CD4-positive, alpha-beta memory T cell (primary cell): ENCODE measurements around the gene SFMBT2. TPM values are rescaled to one million over a fixed set of nuclear protein-coding genes. Genes with fewer than 3 reads are reported as not detected.

Experiments
- CTCF ChIA-PET: fragments of 350-600 bp; sonication (Branson Sonifier 250); formaldehyde crosslinking; loops from one replicate; lab custom pipeline; 2021; ENCODE audit warnings: inconsistent platforms; ENCODE audit not compliant: partially characterized antibody; lab: Charles Lee
- POLR2A ChIA-PET: fragments of 350-600 bp; sonication (Branson Sonifier 250); formaldehyde crosslinking; loops from one replicate; lab custom pipeline; 2021; ENCODE audit not compliant: partially characterized antibody; lab: Charles Lee
- DNase-seq, 5 donors: peaks; one replicate each; pipeline versions ENCODE4 v3.0.0 to v3.0.0-alpha.2; 2020 to 2022; ENCODE audit warnings: mixed read lengths in 1 of 5
- H3K27ac ChIP-seq: one replicate; pipeline ENCODE4 v1.7.0; 2013; ENCODE audit warnings: low read depth, low read length
- H3K27me3 ChIP-seq: 2 replicates; pipeline ENCODE4 v1.7.0; 2013; ENCODE audit warnings: mild to moderate bottlenecking, low read length, moderate library complexity; ENCODE audit not compliant: insufficient read depth
- H3K36me3 ChIP-seq: 2 replicates; pipeline ENCODE4 v1.7.0; 2013; ENCODE audit warnings: mild to moderate bottlenecking, low read length, moderate library complexity; ENCODE audit not compliant: insufficient read depth
- H3K4me1 ChIP-seq: 2 replicates; pipeline ENCODE4 v1.7.0; 2013; ENCODE audit warnings: mild to moderate bottlenecking, low read length, moderate library complexity; ENCODE audit not compliant: insufficient read depth
- H3K4me3 ChIP-seq, 2 donors: one replicate each; pipeline ENCODE4 v1.7.0; 2013; ENCODE audit warnings: low read length in 2 of 2, mild to moderate bottlenecking in 1 of 2
- H3K9me3 ChIP-seq, 2 donors: one replicate each; pipeline ENCODE4 v1.7.0; 2013; ENCODE audit warnings: low read length in 2 of 2, control low read depth in 1 of 2; ENCODE audit not compliant: control insufficient read depth in 1 of 2
- H3K27ac Mint-ChIP-seq, 7 donors: one replicate each; pipeline ENCODE4 v1.8.0; 2020 to 2021; ENCODE audit warnings: mixed read lengths in 7 of 7, mild to moderate bottlenecking in 6 of 7, inconsistent platforms in 3 of 7, moderate library complexity in 3 of 7
- H3K27me3 Mint-ChIP-seq, 2 donors: one replicate each; pipeline ENCODE4 v1.8.0; 2020 to 2021; ENCODE audit warnings: mixed read lengths in 2 of 2
- H3K36me3 Mint-ChIP-seq, 2 donors: one replicate each; pipeline ENCODE4 v1.8.0; 2020 to 2021; ENCODE audit warnings: mixed read lengths in 2 of 2, inconsistent platforms in 1 of 2, mild to moderate bottlenecking in 1 of 2
- H3K4me1 Mint-ChIP-seq, 4 donors: one replicate each; pipeline ENCODE4 v1.8.0; 2020 to 2021; ENCODE audit warnings: mixed read lengths in 4 of 4, mild to moderate bottlenecking in 1 of 4
- H3K4me3 Mint-ChIP-seq, 8 donors: one replicate each; pipeline ENCODE4 v1.8.0; 2020 to 2021; ENCODE audit warnings: mixed read lengths in 8 of 8, mild to moderate bottlenecking in 7 of 8, moderate library complexity in 6 of 8, inconsistent platforms in 3 of 8
- H3K9me3 Mint-ChIP-seq, 8 donors: one replicate each; pipeline ENCODE4 v1.8.0; 2020 to 2021; ENCODE audit warnings: mixed read lengths in 8 of 8, mild to moderate bottlenecking in 5 of 8, inconsistent platforms in 3 of 8, moderate library complexity in 1 of 8
- intact Hi-C: fragments of 100-400 bp; cut with micrococcal nuclease; formaldehyde crosslinking; loops from one replicate; pipeline ENCODE4 v1.15.1; 2023
- polyA plus RNA-seq, 2 donors: library from polyadenylated mRNA; unstranded; fragments of 300-500 nt; fragmentation: Illumina TruSeq; gene quantifications; one replicate each; pipeline ENCODE4 v1.2.3, GENCODE V29; 2021
- total RNA-seq, 2 experiments: library from RNA; stranded (reverse); gene quantifications; one replicate each; pipeline ENCODE4 v1.2.3, GENCODE V29; 2021

SFMBT2 gene
- total and polyA plus RNA-seq, 4 experiments from 2014 or later: 1.7 to 22.3 (median 11.7) TPM

DNA sequence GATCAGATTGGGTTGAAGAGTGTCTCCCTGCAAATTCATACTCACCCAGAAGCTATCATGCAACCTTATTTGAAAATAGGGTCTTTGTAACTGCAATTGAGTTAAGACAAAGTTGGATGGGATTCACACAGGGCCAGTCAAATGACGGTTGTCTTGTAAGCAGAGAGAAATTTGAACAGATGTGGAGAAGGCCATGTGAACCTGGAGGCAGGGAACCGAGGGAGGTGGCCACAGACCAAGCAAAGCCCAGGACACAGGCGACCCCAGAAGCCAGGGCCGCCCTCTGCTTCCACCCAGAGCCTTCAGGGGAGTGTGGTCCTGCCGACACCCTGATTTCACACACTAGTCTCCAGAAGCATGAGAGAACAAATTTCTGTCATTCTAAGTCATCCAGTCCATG, 140.8 kb downstream of the SFMBT2 start:
- no peak overlapping the region for H3K27ac ChIP-seq
- peak overlapping the region in 5 of 8 donors; percentile 6 to 79 (median 71) for H3K4me3 Mint-ChIP-seq
- CTCF ChIA-PET: interaction anchor here (0.9 to 1.2 kb wide), 2 partner anchors 350 kb away, joined by 3 read pairs; no protein-coding TSS in a partner anchor

DNA sequence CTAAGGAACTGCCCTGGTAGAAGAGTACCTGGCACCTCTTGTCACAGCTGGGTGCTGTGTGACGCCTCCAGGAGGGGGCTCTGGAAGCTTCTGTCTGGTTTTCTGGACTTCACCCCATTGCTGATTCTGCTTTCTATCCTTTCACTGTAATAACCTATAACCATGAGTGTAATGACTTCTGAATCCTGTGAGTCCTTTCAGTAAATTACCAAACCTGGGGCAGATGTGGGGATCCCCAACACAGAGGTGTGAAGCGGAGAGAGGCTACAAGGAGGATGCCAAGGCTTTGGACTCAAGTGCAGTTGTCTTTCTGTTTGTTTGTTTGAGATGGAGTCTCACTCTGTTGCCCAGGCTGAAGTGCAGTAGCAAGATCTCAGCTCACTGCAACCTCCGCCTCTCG, 143.7 kb downstream of the SFMBT2 start:
- POLR2A ChIA-PET: no interaction called here

More for the DNA sequence above, 140.8 kb downstream of the SFMBT2 start:
- Mint-ChIP-seq H3K36me3 (peaks cover 14 to 17% of the 10 kb centered on the region in 2 donors), H3K4me1 (peaks cover 27 to 51% (median 40%) of the 10 kb centered on the region in 4 donors), H3K27ac (peak overlapping the region; percentile 65 to 95 (median 85)), H3K9me3 (peaks cover 0 to 10% (median 6%) of the 10 kb centered on the region in 8 donors), H3K27me3 (no peaks in the 10 kb centered on the region)
- no peak for DNase-seq
- H3K36me3 ChIP-seq: no peaks in the 10 kb centered on the region
- peaks cover 34% of the 10 kb centered on the region for H3K4me1 ChIP-seq
- no peaks in the 10 kb centered on the region for H3K9me3 ChIP-seq
- POLR2A ChIA-PET: interaction anchor here (0.6 to 2.3 kb wide), 4 partner anchors 12 to 274 kb away, joined by 3 to 11 read pairs (median 6); partner anchors contain the start of gene SFMBT2
- no peak overlapping the region for H3K4me3 ChIP-seq
- intact Hi-C loops: loop anchor here (10.0 kb wide), 1 partner anchor 415 kb away; no protein-coding TSS in a partner anchor
- no peaks in the 10 kb centered on the region for H3K27me3 ChIP-seq

DNA sequence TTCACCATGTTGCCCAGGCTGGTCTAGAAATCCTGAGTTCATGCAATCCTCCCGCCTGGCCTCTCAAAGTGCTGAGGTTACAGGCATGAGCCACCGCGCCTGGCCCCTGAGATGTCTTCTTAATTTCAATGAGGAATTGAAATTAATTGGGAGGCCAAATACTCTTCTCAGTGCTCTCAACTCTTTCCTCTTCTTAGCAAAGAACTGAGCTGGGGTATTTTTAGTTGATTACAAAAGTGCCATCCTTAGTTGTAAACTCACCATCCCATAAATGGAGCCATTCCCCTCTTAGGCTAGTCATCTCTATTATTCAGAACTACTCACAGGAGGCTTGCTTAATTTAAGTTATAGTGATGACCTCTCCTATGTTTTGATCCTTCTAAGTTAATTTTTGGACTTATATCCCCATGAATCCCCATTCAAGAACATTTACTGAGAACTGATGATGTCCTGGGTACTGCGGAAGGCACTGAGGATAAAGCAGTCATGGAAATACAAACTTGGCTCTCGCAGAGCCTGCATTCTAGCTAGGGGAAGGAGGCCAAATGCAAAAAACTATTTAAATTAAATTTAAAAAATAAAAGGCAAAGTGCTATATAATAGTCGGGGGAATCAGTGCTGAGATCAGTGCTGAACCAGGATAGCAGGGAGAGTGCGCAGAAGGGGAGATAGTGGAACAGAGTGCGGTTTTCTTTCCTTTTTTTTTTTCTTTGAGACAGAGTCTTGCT, 145.3 kb downstream of the SFMBT2 start:
- POLR2A ChIA-PET: no interaction called here
- Histone ChIP-seq H3K9me3 (no peaks in the 10 kb centered on the region), H3K4me3 (no peak overlapping the region), H3K27ac (no peak overlapping the region), H3K27me3 (no peaks in the 10 kb centered on the region), H3K36me3 (no peaks in the 10 kb centered on the region), H3K4me1 (peaks cover 26% of the 10 kb centered on the region)
- CTCF ChIA-PET: no interaction called here
- H3K27me3 Mint-ChIP-seq: no peaks in the 10 kb centered on the region
- peak overlapping the region in 2 of 7 donors; percentile 8 to 73 for H3K27ac Mint-ChIP-seq
- H3K9me3 Mint-ChIP-seq: no peaks in the 10 kb centered on the region
- H3K4me3 Mint-ChIP-seq: no peak overlapping the region
- no peak for DNase-seq
- peaks cover 0 to 5% of the 10 kb centered on the region in 2 donors for H3K36me3 Mint-ChIP-seq
- H3K4me1 Mint-ChIP-seq: peaks cover 20 to 38% (median 30%) of the 10 kb centered on the region in 4 donors
- intact Hi-C loops: loop anchor here (10.0 kb wide), 1 partner anchor 419 kb away; no protein-coding TSS in a partner anchor

More for the DNA sequence above, 143.7 kb downstream of the SFMBT2 start:
- Histone ChIP-seq H3K27me3 (no peaks in the 10 kb centered on the region), H3K4me1 (peaks cover 23% of the 10 kb centered on the region), H3K27ac (no peak overlapping the region), H3K9me3 (no peaks in the 10 kb centered on the region), H3K4me3 (no peak overlapping the region), H3K36me3 (no peaks in the 10 kb centered on the region)
- Mint-ChIP-seq H3K4me1 (peaks cover 23 to 36% (median 32%) of the 10 kb centered on the region in 4 donors), H3K27me3 (no peaks in the 10 kb centered on the region), H3K36me3 (peaks cover 9 to 11% of the 10 kb centered on the region in 2 donors), H3K9me3 (peaks cover 0 to 8% (median 3%) of the 10 kb centered on the region in 8 donors), H3K27ac (peak overlapping the region in 2 of 7 donors; percentile 57 to 72), H3K4me3 (no peak overlapping the region)
- intact Hi-C loops: loop anchor here (10.0 kb wide), 1 partner anchor 418 kb away; no protein-coding TSS in a partner anchor
- CTCF ChIA-PET: interaction anchor here (1.0 to 2.7 kb wide), 4 partner anchors 8 to 149 kb away, joined by 3 to 10 read pairs (median 3); no protein-coding TSS in a partner anchor
- DNase-seq: no peak

- no peak overlapping the region for H3K27ac Mint-ChIP-seq
- Histone ChIP-seq H3K27ac (no peak overlapping the region), H3K4me1 (peaks cover 26% of the 10 kb centered on the region), H3K27me3 (no peaks in the 10 kb centered on the region), H3K9me3 (no peaks in the 10 kb centered on the region), H3K36me3 (no peaks in the 10 kb centered on the region), H3K4me3 (no peak overlapping the region)
- intact Hi-C loops: loop anchor here (10.0 kb wide), 1 partner anchor 420 kb away; no protein-coding TSS in a partner anchor
- DNase-seq: no peak
- ChIA-PET CTCF (no interaction called here), POLR2A (no interaction called here)
- H3K27me3 Mint-ChIP-seq: no peaks in the 10 kb centered on the region
- peaks cover 0 to 5% of the 10 kb centered on the region in 2 donors for H3K36me3 Mint-ChIP-seq
- peaks cover 19 to 38% (median 31%) of the 10 kb centered on the region in 4 donors for H3K4me1 Mint-ChIP-seq
- H3K4me3 Mint-ChIP-seq: no peak overlapping the region
- H3K9me3 Mint-ChIP-seq: no peaks in the 10 kb centered on the region
Observed at GRCh38 chr10:7264313-7264756, 146.5 kb downstream of the SFMBT2 start.

DNA sequence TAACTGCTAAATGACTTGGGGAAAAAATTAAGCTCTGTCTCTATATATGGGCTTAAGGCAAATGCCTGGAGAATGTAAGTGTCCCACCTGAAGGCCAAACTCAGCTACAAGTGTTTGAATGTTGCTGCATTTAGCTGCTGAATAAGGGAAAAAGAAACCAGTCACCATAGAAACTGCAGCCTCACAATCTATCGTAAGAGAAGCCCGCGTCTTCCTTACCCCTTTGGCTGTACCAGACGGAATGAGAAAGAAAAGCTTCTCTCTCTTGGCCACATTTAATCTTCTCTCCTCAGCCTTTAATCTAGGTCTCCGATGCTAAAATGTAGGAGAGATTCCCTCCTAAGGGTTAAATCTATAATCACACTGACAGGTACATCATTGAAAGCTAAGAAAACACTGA, 147.2 kb downstream of the SFMBT2 start:
- Mint-ChIP-seq H3K27me3 (no peaks in the 10 kb centered on the region), H3K4me3 (no peak overlapping the region), H3K4me1 (peaks cover 23 to 40% (median 33%) of the 10 kb centered on the region in 4 donors), H3K27ac (peak overlapping the region in 1 of 7 donors; percentile 48), H3K36me3 (peaks cover 0 to 7% of the 10 kb centered on the region in 2 donors), H3K9me3 (no peaks in the 10 kb centered on the region)
- Histone ChIP-seq H3K27ac (no peak overlapping the region), H3K4me3 (no peak overlapping the region), H3K36me3 (no peaks in the 10 kb centered on the region), H3K9me3 (no peaks in the 10 kb centered on the region), H3K27me3 (no peaks in the 10 kb centered on the region), H3K4me1 (peaks cover 26% of the 10 kb centered on the region)
- POLR2A ChIA-PET: no interaction called here
- intact Hi-C loops: loop anchor here (10.0 kb wide), 1 partner anchor 421 kb away; no protein-coding TSS in a partner anchor
- CTCF ChIA-PET: no interaction called here
- no peak for DNase-seq

GRCh38 chr10:7261351-7261750, 149.5 kb downstream of the SFMBT2 start:
- Mint-ChIP-seq H3K36me3 (peaks cover 3 to 5% of the 10 kb centered on the region in 2 donors), H3K4me1 (peaks cover 27 to 46% (median 41%) of the 10 kb centered on the region in 4 donors), H3K27ac (peak overlapping the region in 1 of 7 donors; percentile 9), H3K4me3 (no peak overlapping the region), H3K9me3 (no peaks in the 10 kb centered on the region), H3K27me3 (no peaks in the 10 kb centered on the region)
- POLR2A ChIA-PET: no interaction called here
- CTCF ChIA-PET: interaction anchor here (0.9 to 1.9 kb wide), 3 partner anchors 148 to 160 kb away, joined by 3 to 11 read pairs (median 3); partner anchors contain the start of gene SFMBT2
- no peak for DNase-seq
- peaks cover 38% of the 10 kb centered on the region for H3K4me1 ChIP-seq
- H3K4me3 ChIP-seq: no peak overlapping the region
- H3K9me3 ChIP-seq: no peaks in the 10 kb centered on the region
- intact Hi-C loops: loop anchor here (10.0 kb wide), 1 partner anchor 423 kb away; no protein-coding TSS in a partner anchor
- no peak overlapping the region for H3K27ac ChIP-seq
- H3K36me3 ChIP-seq: no peaks in the 10 kb centered on the region
- no peaks in the 10 kb centered on the region for H3K27me3 ChIP-seq

- H3K36me3 Mint-ChIP-seq: peaks cover 3 to 5% of the 10 kb centered on the region in 2 donors
- no peaks in the 10 kb centered on the region for H3K9me3 ChIP-seq
- intact Hi-C loops: loop anchor here (1.0 to 10.0 kb wide), 4 partner anchors 147 to 424 kb away; no protein-coding TSS in a partner anchor
- no peaks in the 10 kb centered on the region for H3K27me3 Mint-ChIP-seq
- H3K4me3 Mint-ChIP-seq: no peak overlapping the region
- H3K27me3 ChIP-seq: no peaks in the 10 kb centered on the region
- H3K27ac ChIP-seq: no peak overlapping the region
- no peak overlapping the region for H3K4me3 ChIP-seq
- DNase-seq: no peak
- H3K36me3 ChIP-seq: no peaks in the 10 kb centered on the region
- ChIA-PET CTCF (interaction anchor here (1.9 kb wide), 1 partner anchor 148 kb away, joined by 11 read pairs; the partner anchor contains the start of gene SFMBT2), POLR2A (no interaction called here)
- peaks cover 38% of the 10 kb centered on the region for H3K4me1 ChIP-seq
- H3K27ac Mint-ChIP-seq: peak overlapping the region in 3 of 7 donors; percentile 9 to 97 (median 77)
- H3K9me3 Mint-ChIP-seq: no peaks in the 10 kb centered on the region
- peaks cover 30 to 48% (median 43%) of the 10 kb centered on the region in 4 donors for H3K4me1 Mint-ChIP-seq
Observed at GRCh38 chr10:7260912-7261311, 149.9 kb downstream of the SFMBT2 start.
